NCI-H146 (cell line): ENCODE results near the gene SHMT2.
"Not testable (repeated sequence)": the region's sequence is repeated elsewhere in the genome, so short reads cannot be mapped to it uniquely, and the experiment has no call there.

ENCODE experiments used
- DNase-seq: peaks from one replicate; lab custom pipeline; 2025; lab: John Stamatoyannopoulos, UW

Gene SHMT2

DNA sequence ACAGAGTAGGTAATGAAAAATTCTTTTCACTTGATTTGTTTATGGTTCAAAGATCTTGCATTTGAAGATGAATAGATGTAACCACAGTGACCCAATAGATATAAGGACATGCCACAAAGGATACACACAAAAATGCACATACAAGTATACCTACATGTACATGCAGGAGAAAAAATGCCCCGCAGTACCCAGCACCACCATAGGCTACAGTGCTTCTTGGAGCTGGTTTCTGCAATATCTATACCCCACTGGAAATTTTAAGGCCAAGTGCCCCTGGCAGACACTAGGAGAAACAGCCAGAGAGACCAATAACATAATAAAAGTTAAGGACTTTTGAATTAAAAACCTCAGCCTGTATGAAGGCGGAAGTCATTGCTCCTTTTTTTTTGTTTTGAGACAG, 33.6 kb downstream of the SHMT2 start:
- no peak for DNase-seq

DNA sequence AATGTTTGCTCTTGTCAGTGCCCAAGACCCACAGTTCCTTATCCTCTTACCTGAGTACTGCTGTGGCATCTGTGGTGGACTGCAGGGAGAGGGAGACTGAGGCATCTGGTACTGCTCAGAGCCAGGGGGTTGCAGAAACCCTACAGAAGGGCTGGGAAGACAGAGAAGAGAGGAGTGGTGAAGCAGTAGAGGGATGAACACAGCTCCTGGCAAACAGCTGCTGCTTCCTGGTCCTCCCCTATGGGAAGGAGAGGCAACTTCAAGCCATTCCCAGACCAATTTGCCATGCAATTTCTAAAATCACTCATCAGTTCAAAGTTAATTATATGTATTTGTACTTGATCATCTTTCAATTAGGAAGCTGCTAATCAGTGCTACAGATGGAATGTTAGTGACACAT, 37.2 kb downstream of the SHMT2 start:
- no peak for DNase-seq

DNA sequence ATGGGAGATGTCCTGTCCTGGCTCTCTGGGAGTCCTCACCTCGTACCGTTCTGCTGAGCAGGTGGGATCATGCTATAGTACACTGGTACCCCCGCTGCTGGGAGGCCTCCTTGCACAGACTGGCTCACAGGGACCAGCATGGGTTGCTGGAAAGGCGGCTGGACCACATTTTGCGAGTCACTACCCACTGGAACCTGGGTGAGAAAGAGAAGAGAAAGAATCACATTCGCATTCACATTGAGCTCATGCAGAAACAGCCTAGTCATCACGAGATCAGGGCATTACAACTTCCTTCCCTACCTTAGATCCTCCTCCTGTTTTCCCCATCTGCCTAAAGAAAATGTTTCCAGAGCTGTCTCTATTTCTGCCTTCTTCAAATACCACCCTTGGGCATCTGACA, 38.8 kb downstream of the SHMT2 start:
- no peak for DNase-seq

DNA sequence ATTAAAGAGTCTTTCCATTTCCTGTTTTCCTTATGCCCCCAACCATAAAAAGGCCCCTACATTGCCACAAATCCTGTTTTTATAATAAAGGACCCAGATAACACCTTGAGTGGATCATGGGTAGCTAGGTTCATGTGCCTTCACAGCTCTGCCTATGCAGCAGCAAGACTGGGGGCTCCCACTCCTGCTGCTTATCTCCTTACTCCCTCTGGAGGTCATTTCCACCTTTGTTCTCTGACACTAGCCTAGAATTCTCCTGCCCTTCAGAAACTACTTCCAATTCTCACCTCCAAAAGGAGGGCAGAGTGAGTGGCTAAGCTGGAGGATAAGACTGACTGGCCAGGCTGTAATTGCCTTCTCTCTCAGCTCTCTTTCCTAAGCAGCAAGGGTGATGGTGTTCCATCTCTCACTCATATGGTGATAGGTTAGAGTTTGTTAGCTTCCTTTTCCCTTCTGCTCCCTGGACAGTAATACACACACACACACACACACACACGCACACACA, 41.5 kb downstream of the SHMT2 start:
- no peak for DNase-seq

DNA sequence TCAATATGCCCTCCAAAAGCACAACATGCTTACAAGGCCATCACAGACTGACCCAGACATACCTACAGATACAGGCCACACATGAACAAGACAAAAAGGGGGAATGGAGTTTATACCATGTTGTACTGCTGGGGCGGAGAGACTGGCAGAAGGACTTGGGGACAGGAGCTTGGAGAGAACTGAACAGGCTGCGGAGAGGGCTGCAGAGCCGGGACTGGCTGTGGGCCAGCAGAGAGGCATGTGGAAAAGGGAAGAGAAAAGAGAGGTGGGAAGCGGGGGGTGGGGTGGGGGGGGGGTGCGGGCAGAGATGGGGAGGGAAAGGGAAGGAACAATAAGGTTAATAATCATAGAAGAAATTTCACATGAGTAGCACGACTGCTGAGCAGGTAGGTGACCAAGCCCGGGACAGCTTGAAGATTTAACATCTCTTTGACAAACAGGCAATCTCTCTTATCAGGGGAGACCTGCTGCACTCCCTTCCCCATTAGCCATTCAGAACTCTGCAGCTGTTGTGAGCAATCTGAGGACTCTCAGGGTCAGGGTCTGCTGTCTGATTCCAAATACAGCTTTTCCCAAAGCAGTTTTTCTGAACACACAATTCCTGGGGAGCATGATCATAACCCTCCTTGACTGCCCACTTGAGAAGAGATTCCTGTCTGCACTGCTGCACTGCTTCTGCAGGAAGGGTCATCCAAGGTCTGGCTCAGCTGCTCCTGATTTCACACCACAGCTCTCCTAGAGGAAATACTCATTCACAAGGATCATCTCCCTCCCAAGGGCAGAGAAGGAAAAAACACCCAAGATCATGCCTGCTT, 43.0 kb downstream of the SHMT2 start:
- DNase-seq: no peak

DNA sequence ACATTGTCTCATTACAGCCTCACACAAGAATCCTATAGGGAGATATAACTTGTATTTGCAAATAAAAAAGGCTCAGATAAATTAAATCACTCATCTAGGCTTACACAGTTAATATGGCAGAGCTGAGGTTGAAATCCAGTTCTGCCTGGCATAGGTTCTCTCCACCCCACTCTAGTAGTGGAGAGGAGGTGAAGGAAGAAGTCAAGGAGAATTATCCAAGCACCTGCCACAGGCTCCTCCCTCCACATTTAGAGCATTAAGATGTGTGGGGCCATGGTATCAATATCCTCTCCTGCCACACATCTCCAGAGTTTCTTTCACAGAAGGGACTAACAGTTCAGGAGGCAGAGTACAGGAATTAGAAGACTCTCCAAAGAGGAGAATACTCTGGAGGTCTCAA, 44.0 kb downstream of the SHMT2 start:
- DNase-seq: no peak

DNA sequence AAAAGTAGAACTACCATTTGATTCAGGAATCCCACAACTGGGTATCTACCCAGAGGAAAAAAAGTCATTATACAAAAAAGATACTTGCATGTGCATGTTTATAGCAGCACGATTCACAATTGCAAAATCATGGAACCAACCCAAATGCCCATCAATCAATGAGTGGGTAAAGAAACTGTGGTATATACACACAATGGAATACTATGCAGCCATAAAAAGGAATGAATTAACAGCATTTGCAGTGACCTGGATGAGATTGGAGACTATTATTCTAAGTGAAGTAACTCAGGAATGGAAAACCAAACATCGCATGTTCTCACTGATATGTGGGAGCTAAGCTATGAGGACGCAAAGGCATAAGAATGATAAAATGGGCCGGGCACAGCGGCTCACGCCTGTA, 46.7 kb downstream of the SHMT2 start:
- DNase-seq: not testable (repeated sequence)

DNA sequence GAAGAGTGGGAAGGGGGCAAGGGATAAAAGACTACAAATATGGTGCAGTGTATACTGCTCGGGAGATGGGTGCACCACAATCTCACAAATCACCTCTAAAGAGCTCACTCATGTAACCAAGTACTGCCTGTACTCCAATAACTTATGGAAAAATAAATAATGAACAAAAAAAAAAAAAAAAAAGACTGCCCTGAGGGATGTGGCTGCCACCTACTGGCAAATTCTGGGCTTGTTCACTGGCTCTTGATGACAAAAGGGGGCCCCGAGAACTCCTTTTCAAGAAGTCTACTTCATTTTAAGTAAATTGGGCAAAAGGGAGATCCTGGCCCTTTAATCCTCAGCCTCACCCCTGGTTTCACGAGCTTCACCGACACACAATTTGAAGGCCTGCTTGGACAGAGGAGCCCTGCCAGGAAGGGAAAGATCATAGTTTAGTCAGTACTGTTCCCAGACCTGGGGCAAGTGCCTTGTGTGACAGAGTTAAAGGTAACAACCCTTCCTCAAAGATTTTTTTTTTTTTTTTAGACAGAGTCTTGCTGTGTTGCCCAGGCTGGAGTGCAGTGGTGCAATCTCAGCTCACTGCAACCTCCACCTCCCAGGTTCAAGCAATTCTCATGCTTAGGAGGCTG, 47.5 kb downstream of the SHMT2 start:
- DNase-seq: peak; percentile 21

DNA sequence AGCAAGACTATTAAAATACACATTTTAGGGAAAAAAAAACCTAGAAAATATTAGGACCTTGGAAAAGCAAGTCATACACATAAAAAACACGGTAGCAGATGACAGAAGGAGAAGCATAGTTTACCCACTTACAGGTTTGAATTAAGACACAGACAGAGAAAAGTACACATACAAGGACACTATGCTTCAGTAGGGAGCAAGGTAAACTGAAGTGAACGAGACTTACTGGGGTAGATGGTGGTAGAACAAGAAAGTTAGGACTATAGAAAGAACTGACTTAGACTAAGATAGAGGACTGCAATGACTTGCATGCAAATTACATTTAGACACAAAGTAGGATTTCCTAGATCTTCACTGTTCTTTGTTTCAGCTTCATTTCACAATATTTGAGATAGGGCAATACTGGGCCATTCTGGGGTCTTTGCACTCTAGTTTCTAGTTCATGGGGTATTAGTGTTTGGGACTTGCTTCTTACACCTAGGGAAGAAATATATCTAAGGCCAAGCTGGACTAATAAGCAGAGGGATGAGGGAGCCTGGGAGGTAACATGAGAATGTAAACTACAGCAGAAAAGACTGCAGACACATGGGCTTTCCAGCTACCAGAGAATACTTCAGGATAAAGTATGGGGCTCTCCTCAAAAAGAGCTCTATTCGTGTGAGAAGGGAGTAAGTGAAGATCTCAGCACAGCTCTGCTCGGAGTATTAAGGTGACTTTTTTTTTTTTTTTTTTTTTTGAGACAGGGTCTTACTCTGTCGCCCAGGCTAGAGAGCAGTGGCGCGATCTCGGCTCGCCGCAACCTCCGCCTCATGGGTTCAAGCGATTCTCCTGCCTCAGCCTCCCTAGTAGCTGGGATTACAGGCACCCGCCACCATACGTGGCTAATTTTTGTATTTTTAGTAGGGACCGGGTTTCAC, 49.2 kb downstream of the SHMT2 start:
- DNase-seq: no peak

DNA sequence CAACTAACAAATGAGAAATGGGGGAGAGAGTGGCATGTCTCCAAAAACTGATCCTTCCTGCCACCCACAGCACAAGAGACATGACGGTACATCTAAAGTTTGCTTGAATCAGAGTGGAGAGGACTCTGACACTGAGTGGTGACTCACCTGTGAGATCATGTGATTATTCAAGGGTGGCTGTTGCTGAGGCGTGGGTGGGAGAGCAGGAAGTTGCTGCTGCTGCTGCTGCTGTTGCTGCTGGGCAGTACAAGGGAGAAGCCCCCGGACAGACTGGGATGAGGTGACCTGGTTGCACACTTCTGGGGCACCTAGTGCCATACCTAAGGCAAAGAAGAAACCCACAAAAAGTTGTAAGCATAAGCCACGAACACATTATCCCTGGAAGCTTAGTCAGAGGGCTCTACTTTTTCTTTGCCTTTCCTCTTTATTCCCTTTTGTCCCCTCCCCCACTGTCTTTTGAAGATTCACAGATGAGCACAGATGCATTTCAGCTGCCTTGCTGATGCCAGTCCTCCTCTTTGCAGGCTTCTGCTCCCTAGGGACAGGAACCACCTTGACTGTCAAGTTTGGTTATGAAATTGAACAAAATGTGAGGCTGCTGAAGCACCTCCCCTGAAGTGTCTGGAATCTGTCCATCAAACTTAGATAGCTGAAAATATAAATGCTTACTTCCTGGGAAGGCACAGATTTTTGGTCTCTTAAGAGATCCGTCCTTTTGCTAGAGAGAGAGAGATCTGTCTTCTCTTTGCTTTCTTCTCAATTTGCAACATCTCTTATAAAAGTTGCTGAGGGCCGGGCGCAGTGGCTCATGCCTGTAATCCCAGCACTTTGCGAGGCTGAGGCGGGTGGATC, 50.9 kb downstream of the SHMT2 start:
- no peak for DNase-seq

DNA sequence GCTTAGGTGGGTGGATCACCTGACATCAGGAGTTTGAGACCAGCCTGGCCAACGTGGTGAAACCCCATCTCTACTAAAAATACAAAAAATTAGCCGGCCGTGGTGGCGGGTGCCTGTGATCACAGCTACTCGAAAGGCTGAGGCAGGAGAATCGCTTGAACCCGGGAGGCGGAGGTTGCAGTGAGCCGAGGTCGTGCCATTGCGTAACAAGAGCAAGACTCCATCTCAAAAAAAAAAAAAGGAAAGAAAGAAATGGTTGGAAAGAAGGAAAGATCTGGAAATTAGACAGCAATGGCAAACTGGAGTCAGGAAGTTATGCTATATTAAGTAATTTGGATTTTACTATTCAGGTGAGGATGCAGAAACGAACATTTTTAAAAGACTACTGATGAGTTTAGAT, 52.6 kb downstream of the SHMT2 start:
- DNase-seq: not testable (repeated sequence)
